Skin epidermis (tissue), 12 donors: ENCODE results near the gene SLFN11.
"Not testable (repeated sequence)": the region's sequence is repeated elsewhere in the genome, so short reads cannot be mapped to it uniquely, and the experiment has no call there.

Experiments used
- H3K27ac ChIP-seq, 21 experiments: fragments of 200-600 bp; sonication (generic) in 11 of 21; one replicate each; pipeline ENCODE4 v1.5.0; 2020; ENCODE audit warnings: mild to moderate bottlenecking in 3 of 21, inconsistent platforms in 2 of 21, moderate library complexity in 2 of 21
- H3K4me3 ChIP-seq, 7 experiments: fragments of 200-600 bp; sonication (generic) in 2 of 7; one replicate each; pipeline ENCODE4 v1.5.0; 2020; ENCODE audit warnings: inconsistent platforms in 2 of 7, mild to moderate bottlenecking in 2 of 7, moderate library complexity in 1 of 7

SLFN11 gene

DNA sequence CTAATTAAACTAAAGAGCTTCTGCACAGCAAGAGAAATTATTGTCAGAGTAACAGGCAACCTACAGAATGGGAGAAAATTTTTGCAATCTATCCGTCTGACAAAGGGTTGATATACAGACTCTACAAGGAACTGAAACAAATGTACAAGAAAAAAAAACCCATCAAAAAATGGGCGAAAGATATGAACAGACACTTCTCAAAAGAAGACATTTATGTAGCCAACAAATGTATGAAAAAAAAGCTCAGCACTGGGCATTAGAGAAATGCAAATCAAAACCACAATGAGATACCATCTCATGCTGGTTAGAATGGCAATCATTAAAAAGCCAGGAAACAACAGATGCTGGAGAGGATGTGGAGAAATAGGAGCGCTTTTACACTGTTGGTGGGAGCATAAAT is 64.1 kb downstream of the SLFN11 start:
- not testable (repeated sequence) for H3K4me3 ChIP-seq, H3K27ac ChIP-seq
